K562 (cell line): Measurements from ENCODE around the gene CAPN12. TPM values are rescaled to one million over a fixed set of nuclear protein-coding genes. Genes with fewer than 3 reads are reported as not detected.

Source experiments
- ATAC-seq: fragments of 200-7000 bp; cut with Tn5 transposase; 3 replicates; pipeline ENCODE4 v1.9.1; 2020; ENCODE audit warnings: moderate library complexity
- BruUV-seq: library from RNA; stranded (reverse); fragments of 400-500 nt; replicated peaks from 2 replicates; lab custom pipeline; 2021; lab: Mats Ljungman, UMichigan
- CTCF ChIA-PET: fragments of 300-600 bp; formaldehyde crosslinking; extraction: SDS; loops from one replicate; lab custom pipeline; 2021; ENCODE audit warnings: low intra/inter-chr PET ratio; lab: Yijun Ruan, JAX
- POLR2A ChIA-PET: fragments of 300-600, 350-650 bp; sonication (Branson Sonifier 250); formaldehyde crosslinking; extraction: SDS; loops from one replicate; lab custom pipeline; 2021; ENCODE audit warnings: antibody characterized with exemption, inconsistent platforms; lab: Yijun Ruan, JAX
- DNase-seq, 4 experiments: peaks; one replicate each; pipeline versions ENCODE4 v3.0.0 to v3.0.0-alpha.2; 2011 to 2018; ENCODE audit warnings: low spot score in 3 of 4, mixed read lengths in 3 of 4; ENCODE audit errors: extremely low read depth in 1 of 4
- FAIRE-seq: peaks from 2 replicates; lab custom pipeline; 2011; peaks lifted over from hg19 to GRCh38; lab: Jason Lieb, UNC
- H2AFZ ChIP-seq: 2 replicates; pipeline ENCODE4 v1.6.0; 2011; ENCODE audit warnings: low read depth, low read length, control low read depth, inconsistent platforms
- H3K27ac ChIP-seq: fragments of 200-600 bp; 3 replicates; pipeline ENCODE4 v1.8.0; 2011; ENCODE audit warnings: low read depth, mild to moderate bottlenecking, control low read depth, inconsistent platforms, low read length, moderate library complexity, mixed read lengths; ENCODE audit errors: extremely low read depth
- H3K27me3 ChIP-seq, 2 experiments: fragments of 300-600 bp in 1 of 2; 2 replicates in 1 of 2; 3 replicates in 1 of 2; pipeline versions ENCODE4 v1.6.0 to v1.8.0; 2011; ENCODE audit warnings: inconsistent platforms in 2 of 2, low read length in 2 of 2, mild to moderate bottlenecking in 1 of 2, mixed read lengths in 1 of 2, moderate library complexity in 1 of 2; ENCODE audit not compliant: control insufficient read depth in 2 of 2, insufficient read depth in 2 of 2
- H3K36me3 ChIP-seq: fragments of 300-600 bp; 3 replicates; pipeline ENCODE4 v1.8.0; 2011; ENCODE audit warnings: mild to moderate bottlenecking, low read length, inconsistent platforms; ENCODE audit not compliant: control insufficient read depth, insufficient read depth
- H3K4me1 ChIP-seq, 2 experiments: fragments of 200-600 bp in 1 of 2; replicated peaks in 1 of 2; 2 replicates in 1 of 2; 3 replicates in 1 of 2; pipeline versions ENCODE4 v1.5.1 to v1.8.0; 2011; ENCODE audit warnings: inconsistent platforms in 2 of 2, low read length in 2 of 2, mild to moderate bottlenecking in 1 of 2, mixed read lengths in 1 of 2, moderate library complexity in 1 of 2; ENCODE audit not compliant: control insufficient read depth in 2 of 2, insufficient read depth in 2 of 2
- H3K4me2 ChIP-seq: 2 replicates; pipeline ENCODE4 v1.6.1; 2011; ENCODE audit warnings: low read length, control low read depth, inconsistent platforms, mixed read lengths; ENCODE audit not compliant: insufficient read depth
- H3K4me3 ChIP-seq: fragments of 200-600 bp; sonication (generic), shearing (Covaris generic); 2 replicates; pipeline ENCODE4 v1.5.1; 2016; ENCODE audit warnings: control low read depth, inconsistent platforms
- H3K79me2 ChIP-seq: fragments of 200-600 bp; 3 replicates; pipeline ENCODE4 v1.8.0; 2011; ENCODE audit warnings: low read length, inconsistent platforms; ENCODE audit not compliant: control insufficient read depth, insufficient read depth
- H3K9ac ChIP-seq, 2 experiments: 2 replicates each; pipeline versions ENCODE4 v1.6.0 to v1.6.1; 2011; ENCODE audit warnings: low read depth in 2 of 2, low read length in 2 of 2, control low read depth in 1 of 2, inconsistent platforms in 1 of 2, mild to moderate bottlenecking in 1 of 2, mixed read lengths in 1 of 2; ENCODE audit not compliant: insufficient read depth in 1 of 2
- H3K9me1 ChIP-seq: one replicate; pipeline ENCODE4 v1.6.0; 2011; ENCODE audit warnings: inconsistent platforms, mild to moderate bottlenecking, low read length, moderate library complexity; ENCODE audit not compliant: control insufficient read depth, insufficient read depth
- H3K9me3 ChIP-seq: replicated peaks from 2 replicates; pipeline ENCODE4 v1.5.1; 2011; ENCODE audit warnings: low read depth, low read length, inconsistent platforms; ENCODE audit not compliant: control insufficient read depth, insufficient read depth
- H4K20me1 ChIP-seq: replicated peaks from 2 replicates; pipeline ENCODE4 v1.6.1; 2011; ENCODE audit warnings: low read length, inconsistent platforms, mixed read lengths; ENCODE audit not compliant: control insufficient read depth, insufficient read depth
- ELK1 ChIP-seq: sonication (generic); formaldehyde crosslinking; IDR thresholded peaks from 2 replicates; pipeline ENCODE4 v1.8.1; 2022; ENCODE audit warnings: missing genetic modification reagents
- GTF2B ChIP-seq: IDR thresholded peaks from 2 replicates; pipeline ENCODE4 v1.6.1; 2011; ENCODE audit not compliant: insufficient read length; ENCODE audit errors: extremely low read depth
- HNRNPLL ChIP-seq: fragments of 200-400 bp; formaldehyde crosslinking; IDR thresholded peaks from 2 replicates; pipeline ENCODE4 v1.6.1; 2017; ENCODE audit warnings: low read length, low read depth, mild to moderate bottlenecking; ENCODE audit not compliant: poor library complexity, severe bottlenecking
- MECOM ChIP-seq: fragments of 250-450 bp; sonication (Bioruptor Pico); IDR thresholded peaks from 2 replicates; pipeline ENCODE4 v1.8.0; 2022; ENCODE audit warnings: inconsistent platforms
- MEF2D ChIP-seq: conservative IDR thresholded peaks from 2 replicates; pipeline ENCODE4 v1.6.1; 2016; ENCODE audit warnings: low read depth, missing genetic modification characterization, missing compliant biosample characterization
- POLR2G ChIP-seq: fragments of 200-400 bp; formaldehyde crosslinking; IDR thresholded peaks from 2 replicates; pipeline ENCODE4 v1.6.1; 2017; ENCODE audit warnings: low read depth, mild to moderate bottlenecking, antibody characterized with exemption, low read length, moderate library complexity
- RBFOX2 ChIP-seq: fragments of 200-400 bp; formaldehyde crosslinking; IDR thresholded peaks from 2 replicates; pipeline ENCODE4 v1.6.1; 2017; ENCODE audit warnings: low read depth, mild to moderate bottlenecking, low read length, moderate library complexity
- RFX7 ChIP-seq: fragments of 250-450 bp; sonication (Bioruptor Pico); IDR thresholded peaks from 2 replicates; pipeline ENCODE4 v1.5.1; 2021; ENCODE audit warnings: mild to moderate bottlenecking
- U2AF1 ChIP-seq: fragments of 200-400 bp; formaldehyde crosslinking; optimal IDR thresholded peaks from 2 replicates; pipeline ENCODE3; 2017; ENCODE audit warnings: mild to moderate bottlenecking, low read depth, low read length, moderate library complexity
- ZNF134 ChIP-seq: fragments of 250-450 bp; sonication (Bioruptor Pico); conservative IDR thresholded peaks from 2 replicates; pipeline ENCODE4 v1.4.0; 2020
- ZNF609 ChIP-seq: sonication (generic); formaldehyde crosslinking; IDR thresholded peaks from 2 replicates; pipeline ENCODE4 v1.8.1; 2023; ENCODE audit warnings: missing genetic modification reagents, mild to moderate bottlenecking, borderline replicate concordance
- ZNF76 ChIP-seq: fragments of 250-450 bp; sonication (Bioruptor Pico); IDR thresholded peaks from 2 replicates; pipeline ENCODE4 v1.4.0; 2020; ENCODE audit warnings: mild to moderate bottlenecking, moderate library complexity, borderline replicate concordance
- WGBS: fragments of 100-300 bp; shearing (Covaris generic); methylation state at CpG from one replicate; pipeline ENCODE4 v1.1.6; 2016; ENCODE audit warnings: low coverage, mixed read lengths; ENCODE audit not compliant: insufficient coverage; ENCODE audit errors: missing lambda C conversion rate; 5-methylcytosine and 5-hydroxymethylcytosine counted together
- in situ Hi-C: fragments of 300-500 bp; cut with MboI; formaldehyde crosslinking; loops from 4 replicates; pipeline ENCODE4 v1.15.0; 2018; ENCODE audit warnings: inconsistent platforms, mixed read lengths
- intact Hi-C: fragments of 100-400 bp; cut with micrococcal nuclease; formaldehyde crosslinking; loops from 2 replicates; pipeline ENCODE4 v1.14.2; 2022
- polyA plus RNA-seq, 8 experiments: library from polyadenylated mRNA; depleted of rRNA in 4 of 8; stranded (reverse) in 5 of 8; unstranded in 3 of 8; fragments of >200 nt; fragmentation: Nextera tagmentation in 2 of 8; fragmentation: Illumina TruSeq in 1 of 8; extraction: Ambion mirVana in 2 of 8; extraction: Trizol in 1 of 8; gene quantifications; 2 replicates each; pipeline versions ENCODE4 v1.2.1 to v1.2.3, GENCODE V29; 2011 to 2014; ENCODE audit warnings: inconsistent platforms in 1 of 8, missing spikeins in 1 of 8
- total RNA-seq, 7 experiments: library from RNA; depleted of rRNA in 6 of 7; stranded (reverse); fragments of >200 nt in 6 of 7; fragmentation: Illumina TruSeq in 2 of 7; extraction: Trizol in 2 of 7; gene quantifications; 2 replicates each; pipeline versions ENCODE4 v1.2.1 to v1.2.3, GENCODE V29; 2011 to 2021; ENCODE audit warnings: low replicate concordance in 1 of 7

CAPN12 gene
- total and polyA plus RNA-seq, 9 of the 15 experiments (the other 6 are each of a cell fraction or from before 2014, with no cell fraction given), result 0.83 to 7.0 (median 1.6) TPM

GRCh38 chr19:38734426-38735256, 9.6 kb downstream of the CAPN12 start:
- Histone ChIP-seq H3K27me3 (no peaks in the 10 kb centered on the region), H3K4me2 (peak overlapping the region; percentile 71), H3K79me2 (peaks cover 8% of the 10 kb centered on the region; the same call in 1 of the 3 replicates), H3K36me3 (peaks cover 25% of the 10 kb centered on the region; the same call in 2 of the 3 replicates), H3K4me3 (no peak overlapping the region), H3K9me1 (no peaks in the 10 kb centered on the region), H3K27ac (peak overlapping the region; percentile 49; the same call in 1 of the 3 replicates), H3K9ac (peak overlapping the region in 1 of 2 experiments; percentile 46; a peak in 3 of 4 replicates), H4K20me1 (0 out of 2 replicates have a peak, but pooled peaks cover 3% of the 10 kb centered on the region), H3K9me3 (no peaks in the 10 kb centered on the region), H2AFZ (no peak overlapping the region), H3K4me1 (peaks cover 19 to 55% of the 10 kb centered on the region in 2 experiments; a peak in 4 of 5 replicates)
- ChIA-PET POLR2A (interaction anchor here (0.5 to 1.2 kb wide), 9 partner anchors 9 to 289 kb away, joined by 3 to 5 read pairs (median 4); partner anchors contain the start of genes MRPS12 and SARS2), CTCF (no interaction called here)
- in situ Hi-C loops (no loop called here), intact Hi-C loops (loop anchor here (5.0 to 10.0 kb wide), 3 partner anchors 98 to 200 kb away; partner anchors contain the start of genes ECH1, MRPS12 and SARS2)
- TF ChIP-seq GTF2B (no peak), ZNF609 (CRISPR knock-in tag) (0 out of 2 replicates have a peak, but pooled peaks have one; percentile 9), RBFOX2 (0 out of 2 replicates have a peak, but pooled peaks have one; percentile 18), U2AF1 (no peak), POLR2G (peak; percentile 55), ZNF134 (CRISPR knock-in tag) (peak; percentile 55; the same call in 1 of the 2 replicates), HNRNPLL (peak; percentile 25), MECOM (CRISPR knock-in tag) (no peak), ZNF76 (CRISPR knock-in tag) (no peak), MEF2D (tag) (no peak), RFX7 (CRISPR knock-in tag) (no peak), ELK1 (CRISPR knock-in tag) (0 out of 2 replicates have a peak, but pooled peaks have one; percentile 55)
- 74% methylated on average over 12 of the region's 13 CpGs for WGBS
- ATAC-seq (no peak; the same call in 2 of the 3 replicates), FAIRE-seq (peak; percentile 15), DNase-seq (peak in 1 of 4 experiments; percentile 29)
- no TSS peak for BruUV-seq
